Activated B cell treated with CpG ODN at 0.5 μM for 24 hours (primary cell): Measurements from ENCODE around the gene SEMA5A. TPM values are rescaled to one million over a fixed set of nuclear protein-coding genes. Genes with fewer than 3 reads are reported as not detected.

Experiments used
- ATAC-seq: fragments of 200-7000 bp; cut with Tn5 transposase; one replicate; pipeline ENCODE4 v1.10.0; 2021; ENCODE audit warnings: low read depth, mild to moderate bottlenecking, moderate library complexity
- CTCF ChIA-PET: fragments of 350-600 bp; sonication (Branson Sonifier 250); formaldehyde crosslinking; loops from one replicate; lab custom pipeline; 2021; ENCODE audit warnings: antibody characterized with exemption; lab: Charles Lee
- POLR2A ChIA-PET: fragments of 350-600 bp; sonication (Branson Sonifier 250); formaldehyde crosslinking; loops from one replicate; lab custom pipeline; 2021; ENCODE audit warnings: antibody characterized with exemption; lab: Charles Lee
- DNase-seq: peaks from one replicate; pipeline ENCODE4 v3.0.0; 2022
- H3K27ac Mint-ChIP-seq: one replicate; pipeline ENCODE4 v1.8.0; 2020; ENCODE audit warnings: mixed read lengths
- H3K27me3 Mint-ChIP-seq: one replicate; pipeline ENCODE4 v1.8.0; 2021; ENCODE audit warnings: mixed read lengths
- H3K36me3 Mint-ChIP-seq: one replicate; pipeline ENCODE4 v1.8.0; 2021; ENCODE audit warnings: low read depth, mixed read lengths
- H3K4me1 Mint-ChIP-seq: one replicate; pipeline ENCODE4 v1.8.0; 2021; ENCODE audit warnings: mixed read lengths
- H3K4me3 Mint-ChIP-seq: one replicate; pipeline ENCODE4 v1.8.0; 2020; ENCODE audit warnings: mild to moderate bottlenecking, mixed read lengths
- H3K9me3 Mint-ChIP-seq: one replicate; pipeline ENCODE4 v1.8.0; 2020; ENCODE audit warnings: mixed read lengths
- CTCF ChIP-seq: fragments of 200-600 bp; IDR thresholded peaks from one replicate; pipeline ENCODE4 v1.8.0; 2022; ENCODE audit warnings: antibody characterized with exemption, mild to moderate bottlenecking
- intact Hi-C: fragments of 100-400 bp; cut with micrococcal nuclease; formaldehyde crosslinking; loops from one replicate; pipeline ENCODE4 v1.15.1; 2024
- total RNA-seq: library from RNA; stranded (reverse); gene quantifications from 2 replicates; pipeline ENCODE4 v1.2.3, GENCODE V29; 2022

The SEMA5A gene
- total RNA-seq, 1 donor from 2014 or later: not detected

DNA sequence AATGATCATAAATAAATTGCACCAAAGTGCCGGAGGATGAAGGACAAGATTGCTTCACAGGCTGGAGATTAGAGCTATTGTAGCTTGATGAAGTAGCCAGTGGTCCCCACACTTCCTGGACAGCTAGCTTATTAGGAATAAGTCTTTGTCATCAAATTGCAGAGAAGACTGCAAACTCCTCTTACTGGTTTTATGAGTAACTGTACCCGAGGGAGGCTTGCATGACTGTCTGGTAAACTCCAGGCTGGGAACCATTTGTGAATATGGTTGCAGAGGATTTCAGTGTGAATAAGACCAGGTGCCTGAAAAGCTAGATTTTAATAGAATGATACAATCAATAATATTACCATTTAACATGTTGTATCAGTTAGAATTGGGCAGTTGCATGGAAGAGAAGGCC is 36.5 kb upstream of the SEMA5A start:
- intact Hi-C loops: no loop called here
- H3K27ac Mint-ChIP-seq: no peak overlapping the region
- H3K4me1 Mint-ChIP-seq: no peaks in the 10 kb centered on the region
- H3K4me3 Mint-ChIP-seq: no peak overlapping the region
- DNase-seq: no peak
- no peaks in the 10 kb centered on the region for H3K9me3 Mint-ChIP-seq
- CTCF ChIA-PET: no interaction called here
- ATAC-seq: no peak
- POLR2A ChIA-PET: no interaction called here
- H3K36me3 Mint-ChIP-seq: no peaks in the 10 kb centered on the region
- no peak for TF ChIP-seq CTCF
- no peaks in the 10 kb centered on the region for H3K27me3 Mint-ChIP-seq

GRCh38 chr5:9573796-9574195 is 27.9 kb upstream of the SEMA5A start:
- ATAC-seq (no peak), DNase-seq (no peak)
- CTCF ChIA-PET: no interaction called here
- Mint-ChIP-seq H3K4me3 (no peak overlapping the region), H3K27ac (no peak overlapping the region), H3K36me3 (no peaks in the 10 kb centered on the region), H3K4me1 (no peaks in the 10 kb centered on the region), H3K9me3 (peaks cover 9% of the 10 kb centered on the region), H3K27me3 (no peaks in the 10 kb centered on the region)
- intact Hi-C loops: no loop called here
- POLR2A ChIA-PET: no interaction called here
- TF ChIP-seq CTCF: no peak

- CTCF ChIA-PET: no interaction called here
- Mint-ChIP-seq H3K36me3 (no peaks in the 10 kb centered on the region), H3K27me3 (no peaks in the 10 kb centered on the region), H3K4me1 (no peaks in the 10 kb centered on the region), H3K4me3 (no peak overlapping the region), H3K9me3 (peaks cover 9% of the 10 kb centered on the region), H3K27ac (no peak overlapping the region)
- no peak for TF ChIP-seq CTCF
- DNase-seq: no peak
- POLR2A ChIA-PET: no interaction called here
- no peak for ATAC-seq
- intact Hi-C loops: no loop called here
These were observed 26.4 kb upstream of the SEMA5A start for GRCh38 chr5:9572246-9572645.

DNA sequence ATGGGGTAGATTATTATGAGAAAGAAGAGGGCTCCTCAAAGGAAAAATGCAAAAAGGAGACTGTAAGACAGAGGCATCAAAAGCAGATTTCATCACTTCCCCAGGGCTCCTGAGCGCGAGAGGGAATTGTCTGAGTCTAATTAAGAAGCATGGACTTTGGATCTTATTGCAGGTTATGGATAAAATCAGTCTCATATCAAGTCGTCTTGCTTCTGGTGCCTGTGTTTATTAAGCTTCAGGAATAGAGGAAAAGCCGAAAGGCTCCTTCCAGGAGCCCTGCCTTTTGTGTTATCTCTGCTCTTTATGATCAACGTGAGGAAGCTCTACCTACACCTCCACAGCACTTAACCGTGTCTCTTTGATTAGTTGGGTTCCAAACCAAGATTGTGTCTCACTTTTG is 25.0 kb upstream of the SEMA5A start:
- intact Hi-C loops: no loop called here
- ChIA-PET POLR2A (no interaction called here), CTCF (no interaction called here)
- TF ChIP-seq CTCF: no peak
- ATAC-seq (no peak), DNase-seq (no peak)
- H3K27me3 Mint-ChIP-seq: no peaks in the 10 kb centered on the region
- no peak overlapping the region for H3K4me3 Mint-ChIP-seq
- no peaks in the 10 kb centered on the region for H3K36me3 Mint-ChIP-seq
- H3K9me3 Mint-ChIP-seq: peaks cover 9% of the 10 kb centered on the region
- no peaks in the 10 kb centered on the region for H3K4me1 Mint-ChIP-seq
- H3K27ac Mint-ChIP-seq: no peak overlapping the region

GRCh38 chr5:9567039-9567438 is 21.2 kb upstream of the SEMA5A start:
- Mint-ChIP-seq H3K4me1 (no peaks in the 10 kb centered on the region), H3K9me3 (peaks cover 6% of the 10 kb centered on the region), H3K27ac (no peak overlapping the region), H3K36me3 (no peaks in the 10 kb centered on the region), H3K27me3 (no peaks in the 10 kb centered on the region), H3K4me3 (no peak overlapping the region)
- ChIA-PET CTCF (no interaction called here), POLR2A (no interaction called here)
- DNase-seq: no peak
- TF ChIP-seq CTCF: no peak
- ATAC-seq: no peak
- intact Hi-C loops: no loop called here
